GM12878 (cell line): ENCODE measurements around the gene ADAM19. TPM values are rescaled to one million over a fixed set of nuclear protein-coding genes. Genes with fewer than 3 reads are reported as not detected.

Experiments used
- ATAC-seq: fragments of 200-7000 bp; cut with Tn5 transposase; 3 replicates; pipeline ENCODE4 v1.9.1; 2020; ENCODE audit warnings: mild to moderate bottlenecking, moderate library complexity
- BruUV-seq: library from RNA; stranded (reverse); fragments of 400-500 nt; replicated peaks from 2 replicates; lab custom pipeline; 2021; lab: Mats Ljungman, UMichigan
- CTCF ChIA-PET: fragments of 300-600 bp; sonication (Branson Sonifier 250); formaldehyde crosslinking; extraction: SDS; loops from one replicate; lab custom pipeline; 2021; ENCODE audit warnings: inconsistent platforms; lab: Yijun Ruan, JAX
- POLR2A ChIA-PET: fragments of 350-600 bp; formaldehyde crosslinking; extraction: SDS; loops from one replicate; lab custom pipeline; 2021; ENCODE audit warnings: inconsistent platforms; lab: Charles Lee
- RAD21 ChIA-PET: fragments of 300-600 bp; sonication (Branson Sonifier 250); formaldehyde crosslinking; loops from one replicate; lab custom pipeline; 2023; ENCODE audit warnings: antibody characterized with exemption; ENCODE audit not compliant: unreplicated experiment; lab: Charles Lee
- SMC1A ChIA-PET: fragments of 300-600 bp; sonication (Branson Sonifier 250); formaldehyde crosslinking; loops from one replicate; lab custom pipeline; 2023; ENCODE audit not compliant: unreplicated experiment, uncharacterized antibody; lab: Charles Lee
- DNase-seq: peaks from one replicate; pipeline ENCODE4 v3.0.0-alpha.2; 2011; ENCODE audit warnings: low read depth, low spot score
- FAIRE-seq: peaks from 3 replicates; lab custom pipeline; 2011; peaks lifted over from hg19 to GRCh38; lab: Jason Lieb, UNC
- H2AFZ ChIP-seq: 2 replicates; pipeline ENCODE4 v1.6.0; 2011; ENCODE audit warnings: low read depth, low read length, control low read depth; ENCODE audit not compliant: control insufficient read depth
- H3K27ac ChIP-seq: 2 replicates; pipeline ENCODE4 v1.5.1; 2011; ENCODE audit warnings: control low read depth; ENCODE audit not compliant: control insufficient read depth, insufficient read depth
- H3K27me3 ChIP-seq, 2 experiments: replicated peaks in 1 of 2; 2 replicates each; pipeline versions ENCODE4 v1.6.0 to v1.6.1; 2011; ENCODE audit warnings: low read length in 1 of 2; ENCODE audit not compliant: control insufficient read depth in 2 of 2, insufficient read depth in 2 of 2
- H3K36me3 ChIP-seq, 2 experiments: 2 replicates each; pipeline ENCODE4 v1.5.1; 2011; ENCODE audit warnings: low read length in 1 of 2; ENCODE audit not compliant: control insufficient read depth in 2 of 2, insufficient read depth in 2 of 2
- H3K4me1 ChIP-seq: 2 replicates; pipeline ENCODE4 v1.6.1; 2011; ENCODE audit warnings: mild to moderate bottlenecking, low read length, moderate library complexity, mixed read lengths; ENCODE audit not compliant: control insufficient read depth, insufficient read depth
- H3K4me2 ChIP-seq: 2 replicates; pipeline ENCODE4 v1.6.0; 2011; ENCODE audit warnings: control low read depth; ENCODE audit not compliant: control insufficient read depth, insufficient read depth
- H3K4me3 ChIP-seq: fragments of 200-600 bp; sonication (generic); 2 replicates; pipeline ENCODE4 v1.5.1; 2016
- H3K79me2 ChIP-seq: 2 replicates; pipeline ENCODE4 v1.6.0; 2011; ENCODE audit warnings: low read length; ENCODE audit not compliant: control insufficient read depth, insufficient read depth
- H3K9ac ChIP-seq: 2 replicates; pipeline ENCODE4 v1.8.0; 2011; ENCODE audit warnings: low read length, control low read depth, mixed read lengths; ENCODE audit not compliant: control insufficient read depth, insufficient read depth
- H3K9me3 ChIP-seq: replicated peaks from 3 replicates; pipeline ENCODE4 v1.5.1; 2011; ENCODE audit warnings: mild to moderate bottlenecking, low read length; ENCODE audit not compliant: control insufficient read depth, insufficient read depth
- H4K20me1 ChIP-seq: 2 replicates; pipeline ENCODE4 v1.6.0; 2011; ENCODE audit not compliant: control insufficient read depth, insufficient read depth
- BCLAF1 ChIP-seq: fragments of 450-650 bp; IDR thresholded peaks from 2 replicates; pipeline ENCODE4 v1.6.1; 2017; ENCODE audit warnings: antibody characterized with exemption, mild to moderate bottlenecking, moderate library complexity
- BRCA1 ChIP-seq: IDR thresholded peaks from 2 replicates; pipeline ENCODE4 v1.6.1; 2011; ENCODE audit warnings: low read depth, low read length, improper control_type of control experiment
- EED ChIP-seq: sonication (generic); IDR thresholded peaks from 2 replicates; pipeline ENCODE4 v1.6.1; 2016; ENCODE audit warnings: antibody characterized with exemption, low read depth
- MEF2B ChIP-seq: fragments of 450-650 bp; IDR thresholded peaks from 2 replicates; pipeline ENCODE4 v1.6.1; 2018; ENCODE audit warnings: mild to moderate bottlenecking, moderate library complexity; ENCODE audit not compliant: partially characterized antibody, poor library complexity, severe bottlenecking
- NFYA ChIP-seq: IDR thresholded peaks from 2 replicates; pipeline ENCODE4 v1.6.1; 2011; ENCODE audit warnings: low read depth, mild to moderate bottlenecking, low read length, improper control_type of control experiment, borderline replicate concordance
- NR2F1 ChIP-seq: fragments of 450-650 bp; conservative IDR thresholded peaks from 2 replicates; pipeline ENCODE4 v1.6.1; 2017; ENCODE audit warnings: mild to moderate bottlenecking
- TBL1XR1 ChIP-seq: IDR thresholded peaks from 2 replicates; pipeline ENCODE4 v1.6.1; 2012; ENCODE audit warnings: low read depth, low read length, improper control_type of control experiment
- WGBS: methylation state at CpG from one replicate; pipeline ENCODE4 v1.1.6; 2016; ENCODE audit warnings: low lambda C conversion rate; ENCODE audit not compliant: insufficient replicate concordance, insufficient coverage; ENCODE audit errors: missing lambda C conversion rate; 5-methylcytosine and 5-hydroxymethylcytosine counted together
- in situ Hi-C: fragments of 300-500 bp; cut with MboI; formaldehyde crosslinking; loops from 9 replicates; pipeline ENCODE4 v1.14.3; 2018; ENCODE audit warnings: mixed read lengths
- intact Hi-C: fragments of 100-400 bp; cut with micrococcal nuclease; formaldehyde crosslinking; loops from one replicate; pipeline ENCODE4 v1.14.2; 2022; ENCODE audit not compliant: unreplicated experiment
- polyA plus RNA-seq, 11 experiments: library from polyadenylated mRNA; depleted of rRNA in 4 of 11; unstranded in 6 of 11; stranded (reverse) in 5 of 11; fragments of >200 nt; fragmentation: Nextera tagmentation in 4 of 11; fragmentation: Illumina TruSeq in 1 of 11; extraction: Ambion mirVana in 4 of 11; extraction: Trizol in 1 of 11; gene quantifications; 1 replicate in 1 of 11; 2 replicates in 10 of 11; pipeline versions ENCODE4 v1.2.1 to v1.2.3, GENCODE V29; 2011 to 2016; ENCODE audit warnings: inconsistent platforms in 2 of 11, missing spikeins in 2 of 11, low read depth in 1 of 11
- total RNA-seq, 4 experiments: library from RNA; depleted of rRNA in 3 of 4; stranded (reverse); fragments of >200 nt in 3 of 4; fragmentation: Illumina TruSeq in 1 of 4; extraction: Trizol in 1 of 4; gene quantifications; 2 replicates each; pipeline versions ENCODE4 v1.2.1 to v1.2.3, GENCODE V29; 2013 to 2021

ADAM19 gene
- total and polyA plus RNA-seq, 10 of the 15 experiments (the other 5 are each of a cell fraction or from before 2014, with no cell fraction given): 16.0 to 92.8 (median 44.7) TPM

- H3K9ac ChIP-seq: no peak overlapping the region
- no peak overlapping the region for H3K4me2 ChIP-seq
- no peak overlapping the region for H3K27ac ChIP-seq
- TF ChIP-seq BCLAF1 (no peak), TBL1XR1 (no peak), MEF2B (no peak), NFYA (no peak), EED (no peak), BRCA1 (no peak), NR2F1 (no peak)
- H3K79me2 ChIP-seq: no peaks in the 10 kb centered on the region
- peaks cover 47% of the 10 kb centered on the region for H3K4me1 ChIP-seq
- 100% methylated on average over 2 of the region's 2 CpGs for WGBS
- intact Hi-C loops (no loop called here), in situ Hi-C loops (no loop called here)
- no peak overlapping the region for H3K4me3 ChIP-seq
- no peaks in the 10 kb centered on the region for H4K20me1 ChIP-seq
- no peak for ATAC-seq
- no peak for FAIRE-seq
- BruUV-seq: no TSS peak
- ChIA-PET POLR2A (interaction anchor here (3.7 kb wide), 1 partner anchor 10 kb away, joined by 25 read pairs; no protein-coding TSS in a partner anchor), CTCF (interaction anchor here (1.3 kb wide), 1 partner anchor 34 kb away, joined by 5 read pairs; no protein-coding TSS in a partner anchor), RAD21 (interaction anchor here (0.7 to 1.7 kb wide), 2 partner anchors 9 to 125 kb away, joined by 3 to 6 read pairs; partner anchors contain the start of gene THG1L), SMC1A (interaction anchor here (1.1 to 11.6 kb wide), 3 partner anchors 10 to 81 kb away, joined by 3 to 142 read pairs (median 3); no protein-coding TSS in a partner anchor)
- H3K9me3 ChIP-seq: no peaks in the 10 kb centered on the region; the same call in 2 of the 3 replicates
- no peak for DNase-seq
- H3K27me3 ChIP-seq: no peaks in the 10 kb centered on the region
- H3K36me3 ChIP-seq: no peaks in the 10 kb centered on the region
- H2AFZ ChIP-seq: no peak overlapping the region
These were observed 30.5 kb upstream of the ADAM19 start for GRCh38 chr5:157606046-157606445.
